K562 (cell line): Measurements from ENCODE around the gene BEST2. TPM values are rescaled to one million over a fixed set of nuclear protein-coding genes. Genes with fewer than 3 reads are reported as not detected.

Source experiments
- CBFA2T3 ChIP-seq: fragments of 450-650 bp; IDR thresholded peaks from 2 replicates; pipeline ENCODE4 v1.6.1; 2017
- CREBBP ChIP-seq: IDR thresholded peaks from one replicate; pipeline ENCODE4 v1.6.1; 2012; ENCODE audit warnings: low read depth, mild to moderate bottlenecking, control low read depth, inconsistent platforms, low read length
- EP300 ChIP-seq: IDR thresholded peaks from 2 replicates; pipeline ENCODE4 v1.6.1; 2012; ENCODE audit warnings: low read length, improper control_type of control experiment
- ESRRA ChIP-seq: fragments of 450-650 bp; IDR thresholded peaks from 2 replicates; pipeline ENCODE4 v1.6.1; 2014; ENCODE audit warnings: low read depth, mild to moderate bottlenecking, moderate library complexity, borderline replicate concordance
- FOXJ3 ChIP-seq: sonication (generic); formaldehyde crosslinking; IDR thresholded peaks from 2 replicates; pipeline ENCODE4 v1.4.0; 2020; ENCODE audit warnings: mild to moderate bottlenecking, missing genetic modification reagents
- GABPB1 ChIP-seq: sonication (generic); formaldehyde crosslinking; IDR thresholded peaks from 2 replicates; pipeline ENCODE4 v1.8.0; 2022; ENCODE audit warnings: mild to moderate bottlenecking, missing genetic modification reagents
- HEY1 ChIP-seq: fragments of 250-450 bp; sonication (Bioruptor Pico); IDR thresholded peaks from 2 replicates; pipeline ENCODE4 v1.5.0; 2020; ENCODE audit warnings: mild to moderate bottlenecking, moderate library complexity, borderline replicate concordance
- MXI1 ChIP-seq: IDR thresholded peaks from 2 replicates; pipeline ENCODE4 v1.6.1; 2011; ENCODE audit warnings: low read depth, mild to moderate bottlenecking, improper control_type of control experiment, low read length
- PTTG1 ChIP-seq: fragments of 450-650 bp; IDR thresholded peaks from 2 replicates; pipeline ENCODE4 v1.6.1; 2016; ENCODE audit warnings: low read depth, mild to moderate bottlenecking, missing genetic modification characterization, missing compliant biosample characterization
- SIN3A ChIP-seq, 2 experiments: fragments of 150-350 bp in 1 of 2; IDR thresholded peaks; 2 replicates each; pipeline ENCODE4 v1.6.1; 2011 to 2016; ENCODE audit warnings: borderline replicate concordance in 2 of 2, low read depth in 2 of 2, low read length in 2 of 2, mild to moderate bottlenecking in 2 of 2, moderate library complexity in 2 of 2; ENCODE audit not compliant: control insufficient read depth in 1 of 2
- U2AF1 ChIP-seq: fragments of 200-400 bp; formaldehyde crosslinking; optimal IDR thresholded peaks from 2 replicates; pipeline ENCODE3; 2017; ENCODE audit warnings: mild to moderate bottlenecking, low read depth, low read length, moderate library complexity
- ZC3H8 ChIP-seq: fragments of 450-650 bp; IDR thresholded peaks from 2 replicates; pipeline ENCODE4 v1.6.1; 2017
- ZNF121 ChIP-seq: sonication (generic); formaldehyde crosslinking; conservative IDR thresholded peaks from 2 replicates; pipeline ENCODE4 v1.8.0; 2022; ENCODE audit warnings: missing genetic modification reagents
- ZNF699 ChIP-seq: fragments of 250-450 bp; sonication (Bioruptor Pico); IDR thresholded peaks from 2 replicates; pipeline ENCODE4 v1.8.0; 2021; ENCODE audit warnings: mild to moderate bottlenecking, moderate library complexity; ENCODE audit not compliant: insufficient replicate concordance
- polyA plus RNA-seq, 8 experiments: library from polyadenylated mRNA; depleted of rRNA in 4 of 8; stranded (reverse) in 5 of 8; unstranded in 3 of 8; fragments of >200 nt; fragmentation: Nextera tagmentation in 2 of 8; fragmentation: Illumina TruSeq in 1 of 8; extraction: Ambion mirVana in 2 of 8; extraction: Trizol in 1 of 8; gene quantifications; 2 replicates each; pipeline versions ENCODE4 v1.2.1 to v1.2.3, GENCODE V29; 2011 to 2014; ENCODE audit warnings: inconsistent platforms in 1 of 8, missing spikeins in 1 of 8
- total RNA-seq, 7 experiments: library from RNA; depleted of rRNA in 6 of 7; stranded (reverse); fragments of >200 nt in 6 of 7; fragmentation: Illumina TruSeq in 2 of 7; extraction: Trizol in 2 of 7; gene quantifications; 2 replicates each; pipeline versions ENCODE4 v1.2.1 to v1.2.3, GENCODE V29; 2011 to 2021; ENCODE audit warnings: low replicate concordance in 1 of 7
- TF ChIP-seq, protein P1 (sequence below): fragments of 450-650 bp; IDR thresholded peaks from 2 replicates; pipeline ENCODE4 v1.6.1; 2016; ENCODE audit warnings: missing biosample characterization, missing genetic modification characterization
- TF ChIP-seq, protein P2 (sequence below): sonication (generic); formaldehyde crosslinking; IDR thresholded peaks from 2 replicates; pipeline ENCODE4 v1.9.0; 2022; ENCODE audit warnings: mild to moderate bottlenecking, missing genetic modification reagents
- TF ChIP-seq, protein P3 (sequence below): fragments of 250-450 bp; sonication (Bioruptor Pico); IDR thresholded peaks from 2 replicates; pipeline ENCODE4 v1.5.0; 2021; ENCODE audit warnings: mild to moderate bottlenecking, moderate library complexity
- TF ChIP-seq, protein P4 (sequence below), 2 experiments: IDR thresholded peaks; 2 replicates each; pipeline ENCODE4 v1.6.1; 2012; ENCODE audit warnings: improper control_type of control experiment in 2 of 2, low read depth in 2 of 2, low read length in 2 of 2, borderline replicate concordance in 1 of 2
- TF ChIP-seq, protein P5 (sequence below): sonication (generic); formaldehyde crosslinking; IDR thresholded peaks from 2 replicates; pipeline ENCODE4 v1.8.0; 2022; ENCODE audit warnings: missing genetic modification reagents, mild to moderate bottlenecking, moderate library complexity, borderline replicate concordance

BEST2 gene
- total and polyA plus RNA-seq, 9 of the 15 experiments (the other 6 are each of a cell fraction or from before 2014, with no cell fraction given): not detected

DNA sequence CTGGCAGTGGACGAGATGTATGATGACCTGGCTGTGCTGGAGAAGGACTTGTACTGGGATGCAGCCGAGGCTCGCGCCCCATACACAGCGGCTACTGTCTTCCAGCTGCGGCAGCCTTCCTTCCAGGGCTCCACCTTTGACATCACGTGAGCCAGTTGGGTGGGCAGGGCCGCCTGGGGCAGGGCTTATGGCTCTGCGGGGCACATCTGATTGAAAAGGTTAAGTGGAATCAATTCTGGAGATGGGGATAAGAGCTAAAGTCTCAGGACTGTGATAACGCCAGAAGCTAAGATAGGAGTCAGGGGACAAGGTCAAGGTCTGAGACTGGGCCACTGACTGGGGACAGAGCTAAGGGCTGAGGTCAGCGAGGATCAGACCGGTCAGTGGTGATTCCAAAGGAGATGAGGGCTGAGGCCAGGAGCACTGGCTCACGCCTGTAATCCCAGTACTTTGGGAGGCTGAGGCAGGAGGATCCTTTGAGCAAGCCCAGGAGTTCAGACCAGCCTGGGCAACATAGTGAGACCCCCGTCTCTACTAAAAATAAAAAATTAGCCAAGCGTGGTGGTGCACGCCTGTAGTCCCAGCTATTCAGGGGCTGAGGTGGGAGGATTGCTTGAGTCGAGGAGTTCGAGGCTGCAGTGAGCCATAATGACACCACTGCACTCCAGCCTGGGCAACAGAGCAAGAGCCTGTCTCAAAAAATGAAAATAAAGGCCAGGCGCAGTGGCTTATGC is 4.7 kb downstream of the BEST2 start (continued):
- TF ChIP-seq, protein P1, sequence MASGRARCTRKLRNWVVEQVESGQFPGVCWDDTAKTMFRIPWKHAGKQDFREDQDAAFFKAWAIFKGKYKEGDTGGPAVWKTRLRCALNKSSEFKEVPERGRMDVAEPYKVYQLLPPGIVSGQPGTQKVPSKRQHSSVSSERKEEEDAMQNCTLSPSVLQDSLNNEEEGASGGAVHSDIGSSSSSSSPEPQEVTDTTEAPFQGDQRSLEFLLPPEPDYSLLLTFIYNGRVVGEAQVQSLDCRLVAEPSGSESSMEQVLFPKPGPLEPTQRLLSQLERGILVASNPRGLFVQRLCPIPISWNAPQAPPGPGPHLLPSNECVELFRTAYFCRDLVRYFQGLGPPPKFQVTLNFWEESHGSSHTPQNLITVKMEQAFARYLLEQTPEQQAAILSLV (tag): no peak
- no peak for TF ChIP-seq ZC3H8
- TF ChIP-seq, protein P2, sequence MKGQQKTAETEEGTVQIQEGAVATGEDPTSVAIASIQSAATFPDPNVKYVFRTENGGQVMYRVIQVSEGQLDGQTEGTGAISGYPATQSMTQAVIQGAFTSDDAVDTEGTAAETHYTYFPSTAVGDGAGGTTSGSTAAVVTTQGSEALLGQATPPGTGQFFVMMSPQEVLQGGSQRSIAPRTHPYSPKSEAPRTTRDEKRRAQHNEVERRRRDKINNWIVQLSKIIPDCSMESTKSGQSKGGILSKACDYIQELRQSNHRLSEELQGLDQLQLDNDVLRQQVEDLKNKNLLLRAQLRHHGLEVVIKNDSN (CRISPR knock-in tag): peak; percentile 78
- no peak for TF ChIP-seq SIN3A (IDR thresholded peaks at IDR 0.05; ENCODE audit: borderline replicate concordance in 2 of 2, control insufficient read depth in 1 of 2, low read depth in 2 of 2, low read length in 2 of 2)
- TF ChIP-seq, protein P3, sequence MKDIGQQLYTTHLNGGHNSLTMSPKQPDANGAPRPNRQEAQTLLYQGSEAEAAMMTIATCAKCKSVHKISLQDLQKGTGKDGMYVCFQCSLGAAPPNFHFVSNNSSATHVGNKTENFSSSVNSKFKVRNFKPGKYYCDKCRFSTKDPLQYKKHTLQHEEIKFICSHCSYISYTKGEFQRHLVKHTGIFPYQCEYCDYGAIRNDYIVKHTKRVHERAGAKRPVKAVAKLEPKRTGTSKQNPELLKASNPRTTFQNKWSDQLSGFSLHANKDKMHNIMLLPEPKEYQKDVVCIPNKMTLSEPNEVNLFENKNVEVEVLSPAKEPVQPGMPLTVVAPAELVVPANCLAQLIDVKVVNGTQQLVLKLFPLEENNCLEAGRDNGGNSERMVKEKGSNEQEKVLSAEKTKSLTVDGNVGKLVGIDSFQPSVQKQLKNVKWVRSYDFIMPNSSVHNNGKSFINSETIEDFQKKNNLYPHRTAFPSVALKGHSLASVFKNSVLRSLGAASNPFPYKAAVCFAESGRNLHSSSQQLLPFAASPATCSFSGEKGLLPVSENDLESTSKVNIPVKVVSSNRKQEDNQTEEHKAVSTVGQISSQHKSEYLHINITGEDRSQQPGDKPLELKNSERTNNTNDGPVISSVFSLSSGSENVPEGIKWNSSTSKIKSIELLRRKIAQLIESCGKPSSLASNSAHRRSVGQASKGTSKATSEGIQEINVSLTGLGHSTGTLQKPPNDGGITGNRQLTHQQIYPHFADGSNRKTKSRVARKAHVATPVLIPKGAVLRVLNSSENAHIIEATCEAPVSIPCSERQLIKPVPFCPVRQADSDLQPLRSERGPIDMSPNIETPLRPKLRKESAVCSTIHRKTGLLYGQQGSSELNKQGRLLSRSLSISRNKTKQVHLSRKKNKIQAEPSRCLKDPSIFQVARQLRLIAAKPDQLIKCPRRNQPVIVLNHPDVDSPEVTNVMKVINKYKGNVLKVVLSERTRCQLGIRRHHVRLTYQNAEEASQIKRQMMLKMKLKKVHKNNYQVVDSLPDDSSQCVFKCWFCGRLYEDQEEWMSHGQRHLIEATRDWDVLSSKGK: no peak
- TF ChIP-seq ZNF699 (CRISPR knock-in tag): no peak
- TF ChIP-seq, protein P4, sequence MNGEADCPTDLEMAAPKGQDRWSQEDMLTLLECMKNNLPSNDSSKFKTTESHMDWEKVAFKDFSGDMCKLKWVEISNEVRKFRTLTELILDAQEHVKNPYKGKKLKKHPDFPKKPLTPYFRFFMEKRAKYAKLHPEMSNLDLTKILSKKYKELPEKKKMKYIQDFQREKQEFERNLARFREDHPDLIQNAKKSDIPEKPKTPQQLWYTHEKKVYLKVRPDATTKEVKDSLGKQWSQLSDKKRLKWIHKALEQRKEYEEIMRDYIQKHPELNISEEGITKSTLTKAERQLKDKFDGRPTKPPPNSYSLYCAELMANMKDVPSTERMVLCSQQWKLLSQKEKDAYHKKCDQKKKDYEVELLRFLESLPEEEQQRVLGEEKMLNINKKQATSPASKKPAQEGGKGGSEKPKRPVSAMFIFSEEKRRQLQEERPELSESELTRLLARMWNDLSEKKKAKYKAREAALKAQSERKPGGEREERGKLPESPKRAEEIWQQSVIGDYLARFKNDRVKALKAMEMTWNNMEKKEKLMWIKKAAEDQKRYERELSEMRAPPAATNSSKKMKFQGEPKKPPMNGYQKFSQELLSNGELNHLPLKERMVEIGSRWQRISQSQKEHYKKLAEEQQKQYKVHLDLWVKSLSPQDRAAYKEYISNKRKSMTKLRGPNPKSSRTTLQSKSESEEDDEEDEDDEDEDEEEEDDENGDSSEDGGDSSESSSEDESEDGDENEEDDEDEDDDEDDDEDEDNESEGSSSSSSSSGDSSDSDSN (IDR thresholded peaks at IDR 0.05; ENCODE audit: borderline replicate concordance in 1 of 2, low read depth in 2 of 2, low read length in 2 of 2): no peak
- no peak for TF ChIP-seq U2AF1
- no peak for TF ChIP-seq GABPB1 (CRISPR knock-in tag)
- TF ChIP-seq EP300: no peak
- TF ChIP-seq ESRRA: peak; percentile 62; the same call in 1 of the 2 replicates
- TF ChIP-seq PTTG1: no peak
- TF ChIP-seq CBFA2T3: peak; percentile 27
- no peak for TF ChIP-seq HEY1 (CRISPR knock-in tag)
- peak; percentile 55; the same call in 1 of the 2 replicates for TF ChIP-seq ZNF121 (CRISPR knock-in tag)
- no peak for TF ChIP-seq FOXJ3
- TF ChIP-seq, protein P5, sequence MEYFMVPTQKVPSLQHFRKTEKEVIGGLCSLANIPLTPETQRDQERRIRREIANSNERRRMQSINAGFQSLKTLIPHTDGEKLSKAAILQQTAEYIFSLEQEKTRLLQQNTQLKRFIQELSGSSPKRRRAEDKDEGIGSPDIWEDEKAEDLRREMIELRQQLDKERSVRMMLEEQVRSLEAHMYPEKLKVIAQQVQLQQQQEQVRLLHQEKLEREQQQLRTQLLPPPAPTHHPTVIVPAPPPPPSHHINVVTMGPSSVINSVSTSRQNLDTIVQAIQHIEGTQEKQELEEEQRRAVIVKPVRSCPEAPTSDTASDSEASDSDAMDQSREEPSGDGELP (CRISPR knock-in tag): peak; percentile 43; the same call in 1 of the 2 replicates
- no peak for TF ChIP-seq CREBBP
- no peak for TF ChIP-seq MXI1
